Activated T-helper 9 cell treated with anti-CD3 and anti-CD28 coated beads, Interleukin-2, amount 50 U/mL, for 16 hours (primary cell): ENCODE measurements around the gene AURKB.
"Not testable (repeated sequence)": the region's sequence is repeated elsewhere in the genome, so short reads cannot be mapped to it uniquely, and the experiment has no call there.

Source experiments
- DNase-seq: peaks from one replicate; pipeline ENCODE4 v3.0.0-alpha.2; 2020; ENCODE audit warnings: low read depth

AURKB gene

GRCh38 chr17:8209907-8210760 is at the start of gene AURKB:
Gene AURKB, minus strand, starts transcription at chr17:8210575. Its CDS starts 351 bp downstream, at chr17:8210224.
- DNase-seq, result peak; percentile 88

GRCh38 chr17:8257801-8258200 is 47.4 kb upstream of the AURKB start:
- no peak for DNase-seq

- DNase-seq, result no peak
Observed at GRCh38 chr17:8256691-8257090, 46.3 kb upstream of the AURKB start.

GRCh38 chr17:8256291-8256690 is 45.9 kb upstream of the AURKB start:
- DNase-seq, result no peak

- no peak for DNase-seq
Observed at GRCh38 chr17:8255499-8255898, 45.1 kb upstream of the AURKB start.

GRCh38 chr17:8254881-8255280 is 44.5 kb upstream of the AURKB start:
- no peak for DNase-seq

GRCh38 chr17:8253801-8254200 is 43.4 kb upstream of the AURKB start:
- no peak for DNase-seq

GRCh38 chr17:8251411-8251810 is 41.0 kb upstream of the AURKB start:
- not testable (repeated sequence) for DNase-seq

GRCh38 chr17:8249621-8250500 is 39.5 kb upstream of the AURKB start:
- no peak for DNase-seq

- DNase-seq, result peak; percentile 96
Observed at GRCh38 chr17:8248751-8249607, 38.6 kb upstream of the AURKB start, which contains the start of gene PFAS. Gene PFAS, plus strand, starts transcription at chr17:8249289. Its CDS starts 4,649 bp downstream, at chr17:8253938.

GRCh38 chr17:8244768-8245167 is 34.4 kb upstream of the AURKB start:
- DNase-seq, result no peak

GRCh38 chr17:8243827-8244226 is 33.5 kb upstream of the AURKB start:
- no peak for DNase-seq

GRCh38 chr17:8237886-8238285 is 27.5 kb upstream of the AURKB start:
- DNase-seq, result no peak

GRCh38 chr17:8237175-8237574 is 26.8 kb upstream of the AURKB start:
- no peak for DNase-seq

GRCh38 chr17:8235676-8236075 is 25.3 kb upstream of the AURKB start:
- no peak for DNase-seq

GRCh38 chr17:8234361-8235270 is 24.2 kb upstream of the AURKB start:
- DNase-seq, result no peak

GRCh38 chr17:8231701-8232100 is 21.3 kb upstream of the AURKB start:
- DNase-seq, result no peak

GRCh38 chr17:8227238-8227581 is 16.8 kb upstream of the AURKB start:
- DNase-seq, result no peak

- peak; percentile 30 for DNase-seq
Observed at GRCh38 chr17:8226536-8227237, 16.3 kb upstream of the AURKB start.

- peak; percentile 47 for DNase-seq
Observed at GRCh38 chr17:8225813-8226535, 15.6 kb upstream of the AURKB start.
